HEK293 (cell line): ENCODE data around the gene SERINC4.

Experiments used
- CTCF ChIA-PET: fragments of 350-600 bp; formaldehyde crosslinking; extraction: SDS; loops from one replicate; lab custom pipeline; 2021; ENCODE audit warnings: antibody characterized with exemption; lab: Yijun Ruan, JAX
- POLR2A ChIA-PET: fragments of 300-600 bp; formaldehyde crosslinking; extraction: SDS; loops from one replicate; lab custom pipeline; 2020; ENCODE audit warnings: antibody characterized with exemption, inconsistent platforms; lab: Yijun Ruan, JAX
- H3K27ac ChIP-seq: fragments of 200-500 bp; sonication (Bioruptor generic); 2 replicates; pipeline ENCODE4 v1.5.1; 2014; ENCODE audit warnings: low read depth, low read length, control low read depth, inconsistent platforms; ENCODE audit errors: extremely low read depth
- H3K36me3 ChIP-seq, 2 experiments: fragments of 200-500 bp in 1 of 2; sonication (Bioruptor generic) in 1 of 2; 1 replicate in 1 of 2; 2 replicates in 1 of 2; pipeline ENCODE4 v1.5.1; 2014 to 2017; ENCODE audit warnings: inconsistent platforms in 2 of 2, low read length in 2 of 2; ENCODE audit not compliant: control insufficient read depth in 2 of 2, insufficient read depth in 1 of 2
- H3K4me1 ChIP-seq: fragments of 200-500 bp; sonication (Bioruptor generic); 2 replicates; pipeline ENCODE4 v1.5.1; 2014; ENCODE audit warnings: mild to moderate bottlenecking, low read length, inconsistent platforms; ENCODE audit not compliant: control insufficient read depth, insufficient read depth
- H3K4me3 ChIP-seq: 2 replicates; pipeline ENCODE4 v1.5.1; 2011; ENCODE audit warnings: low read depth, mild to moderate bottlenecking, control low read depth, low read length, moderate library complexity
- H3K9me3 ChIP-seq: fragments of 200-500 bp; sonication (Bioruptor generic); 2 replicates; pipeline ENCODE4 v1.5.1; 2014; ENCODE audit warnings: low read depth, low read length, inconsistent platforms; ENCODE audit not compliant: control insufficient read depth, insufficient read depth
- KLF9 ChIP-seq: fragments of 450-650 bp; formaldehyde crosslinking; IDR thresholded peaks from 2 replicates; pipeline ENCODE4 v1.5.1; 2016; ENCODE audit warnings: missing biosample characterization, missing genetic modification characterization, low read depth
- SETDB1 ChIP-seq: IDR thresholded peaks from one replicate; pipeline ENCODE4 v1.6.1; 2017; ENCODE audit warnings: mild to moderate bottlenecking, low read length, moderate library complexity, mixed read lengths; ENCODE audit not compliant: insufficient read length
- SP3 ChIP-seq: fragments of 450-650 bp; formaldehyde crosslinking; IDR thresholded peaks from 2 replicates; pipeline ENCODE4 v1.5.1; 2016; ENCODE audit warnings: missing biosample characterization, missing genetic modification characterization
- ZBTB1 ChIP-seq: fragments of 450-650 bp; formaldehyde crosslinking; IDR thresholded peaks from 2 replicates; pipeline ENCODE4 v1.5.1; 2016; ENCODE audit warnings: missing biosample characterization, missing genetic modification characterization
- ZBTB20 ChIP-seq: fragments of 450-650 bp; formaldehyde crosslinking; IDR thresholded peaks from 2 replicates; pipeline ENCODE4 v1.5.1; 2016; ENCODE audit warnings: missing biosample characterization, missing genetic modification characterization
- ZBTB48 ChIP-seq: fragments of 450-650 bp; formaldehyde crosslinking; IDR thresholded peaks from 2 replicates; pipeline ENCODE4 v1.5.1; 2016; ENCODE audit warnings: missing biosample characterization, missing genetic modification characterization
- ZEB2 ChIP-seq: fragments of 450-650 bp; formaldehyde crosslinking; IDR thresholded peaks from 2 replicates; pipeline ENCODE4 v1.5.1; 2016; ENCODE audit warnings: missing biosample characterization, missing genetic modification characterization
- ZNF10 ChIP-seq: fragments of 450-650 bp; formaldehyde crosslinking; IDR thresholded peaks from 2 replicates; pipeline ENCODE4 v1.5.1; 2017; ENCODE audit warnings: missing biosample characterization, missing genetic modification characterization
- ZNF138 ChIP-seq: fragments of 450-650 bp; formaldehyde crosslinking; IDR thresholded peaks from 2 replicates; pipeline ENCODE4 v1.5.1; 2016; ENCODE audit warnings: missing biosample characterization, missing genetic modification characterization, borderline replicate concordance
- ZNF140 ChIP-seq: fragments of 450-650 bp; formaldehyde crosslinking; IDR thresholded peaks from 2 replicates; pipeline ENCODE4 v1.5.1; 2016; ENCODE audit warnings: missing biosample characterization, missing genetic modification characterization
- ZNF175 ChIP-seq: fragments of 450-650 bp; formaldehyde crosslinking; IDR thresholded peaks from 2 replicates; pipeline ENCODE4 v1.5.1; 2016; ENCODE audit warnings: missing biosample characterization, missing genetic modification characterization
- ZNF350 ChIP-seq: fragments of 450-650 bp; formaldehyde crosslinking; IDR thresholded peaks from 2 replicates; pipeline ENCODE4 v1.5.0; 2017; ENCODE audit warnings: missing biosample characterization, mild to moderate bottlenecking, missing genetic modification characterization
- ZNF521 ChIP-seq: fragments of 450-650 bp; formaldehyde crosslinking; IDR thresholded peaks from 2 replicates; pipeline ENCODE4 v1.5.1; 2017; ENCODE audit warnings: missing biosample characterization, mild to moderate bottlenecking, missing genetic modification characterization
- ZNF529 ChIP-seq: fragments of 450-650 bp; formaldehyde crosslinking; IDR thresholded peaks from 2 replicates; pipeline ENCODE4 v1.5.1; 2017; ENCODE audit warnings: missing genetic modification characterization, missing biosample characterization; ENCODE audit not compliant: insufficient replicate concordance
- ZNF585B ChIP-seq: fragments of 450-650 bp; formaldehyde crosslinking; IDR thresholded peaks from 2 replicates; pipeline ENCODE4 v1.5.1; 2016; ENCODE audit warnings: missing biosample characterization, missing genetic modification characterization
- ZNF776 ChIP-seq: fragments of 450-650 bp; formaldehyde crosslinking; IDR thresholded peaks from 2 replicates; pipeline ENCODE4 v1.5.0; 2017; ENCODE audit warnings: missing biosample characterization, missing genetic modification characterization, borderline replicate concordance
- ZNF785 ChIP-seq: fragments of 450-650 bp; formaldehyde crosslinking; IDR thresholded peaks from 2 replicates; pipeline ENCODE4 v1.5.1; 2016; ENCODE audit warnings: missing biosample characterization, missing genetic modification characterization
- ZNF791 ChIP-seq: fragments of 450-650 bp; formaldehyde crosslinking; IDR thresholded peaks from 2 replicates; pipeline ENCODE4 v1.5.1; 2016; ENCODE audit warnings: missing biosample characterization, missing genetic modification characterization
- ZNF792 ChIP-seq: fragments of 450-650 bp; formaldehyde crosslinking; IDR thresholded peaks from 2 replicates; pipeline ENCODE4 v1.5.1; 2016; ENCODE audit warnings: missing biosample characterization, missing genetic modification characterization
- ZXDB ChIP-seq: fragments of 450-650 bp; formaldehyde crosslinking; IDR thresholded peaks from 2 replicates; pipeline ENCODE4 v1.5.1; 2016; ENCODE audit warnings: missing biosample characterization, missing genetic modification characterization
- TF ChIP-seq, protein P1 (sequence below): fragments of 450-650 bp; formaldehyde crosslinking; IDR thresholded peaks from 2 replicates; pipeline ENCODE4 v1.5.1; 2016; ENCODE audit warnings: missing biosample characterization, missing genetic modification characterization
- TF ChIP-seq, protein P2 (sequence below): fragments of 450-650 bp; formaldehyde crosslinking; IDR thresholded peaks from 2 replicates; pipeline ENCODE4 v1.5.1; 2016; ENCODE audit warnings: missing biosample characterization, missing genetic modification characterization
- TF ChIP-seq, protein P3 (sequence below): fragments of 450-650 bp; IDR thresholded peaks from 2 replicates; pipeline ENCODE4 v1.5.1; 2018; ENCODE audit warnings: missing biosample characterization, missing genetic modification characterization
- TF ChIP-seq, protein P4 (sequence below): fragments of 450-650 bp; formaldehyde crosslinking; IDR thresholded peaks from 2 replicates; pipeline ENCODE4 v1.5.1; 2016; ENCODE audit warnings: missing biosample characterization, missing genetic modification characterization
- TF ChIP-seq, protein P5 (sequence below): fragments of 450-650 bp; formaldehyde crosslinking; IDR thresholded peaks from 2 replicates; pipeline ENCODE4 v1.5.1; 2016; ENCODE audit warnings: missing biosample characterization, missing genetic modification characterization
- TF ChIP-seq, protein P6 (sequence below): fragments of 450-650 bp; formaldehyde crosslinking; IDR thresholded peaks from 2 replicates; pipeline ENCODE4 v1.5.1; 2016; ENCODE audit warnings: missing biosample characterization, missing genetic modification characterization, low read depth

SERINC4 gene

DNA sequence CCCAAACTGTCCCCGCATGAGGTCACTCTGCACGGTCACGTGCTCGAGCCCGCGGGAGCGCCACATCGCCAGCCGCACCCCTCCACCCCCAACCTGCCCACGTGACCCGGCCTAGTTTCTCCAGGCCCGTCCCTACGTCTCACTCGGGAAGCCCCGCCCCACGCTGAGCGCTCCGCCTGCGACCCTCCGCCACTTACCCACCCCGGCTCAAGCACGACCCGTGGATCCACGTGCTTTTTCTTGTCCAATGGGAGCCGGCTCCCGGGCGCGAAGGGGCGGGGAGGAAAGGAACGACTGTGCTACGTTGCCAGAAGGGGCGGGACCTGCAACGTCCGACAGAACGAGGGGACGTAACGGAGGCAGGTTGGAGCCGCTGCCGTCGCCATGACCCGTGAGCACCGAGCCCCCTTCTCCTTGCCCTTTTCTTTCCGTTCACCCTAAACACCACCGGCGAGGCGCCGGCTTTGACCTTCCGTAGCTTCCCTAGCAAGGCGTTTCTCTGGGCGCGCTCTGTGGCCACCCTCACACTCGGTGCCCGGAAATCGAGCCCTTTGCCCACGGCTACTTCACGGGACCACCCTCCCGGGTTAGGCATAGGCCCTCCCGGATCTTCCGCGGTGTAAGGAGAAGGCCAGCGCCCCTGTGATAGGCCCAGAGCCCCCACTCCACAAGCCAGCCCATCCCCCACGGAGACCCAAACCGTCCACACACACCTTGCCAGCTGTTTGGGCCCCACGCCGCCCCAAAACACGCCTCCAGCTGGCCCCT, 7.8 kb downstream of the SERINC4 start, which contains the start of gene SERF2:
SERF2 (plus strand) TSS at position 328 of the 768 bp plus-strand sequence; CDS start at position 385, 57 bp downstream.
- POLR2A ChIA-PET, result interaction anchor here (0.7 to 2.0 kb wide), 2 partner anchors 15 to 33 kb away, joined by 3 to 12 read pairs; partner anchors contain the start of gene MFAP1
- Histone ChIP-seq H3K9me3 (no peaks in the 10 kb centered on the region), H3K36me3 (peaks cover 0 to 43% of the 10 kb centered on the region in 2 experiments; a peak in 1 of 3 replicates), H3K4me1 (no peaks in the 10 kb centered on the region), H3K4me3 (peak within 1 kb of the TSS; percentile 97), H3K27ac (peak within 1 kb of the TSS; percentile 60; the same call in 1 of the 2 replicates)
- CTCF ChIA-PET, result interaction anchor here (0.5 to 1.4 kb wide), 3 partner anchors 15 to 486 kb away, joined by 3 to 4 read pairs (median 4); partner anchors contain the start of gene ELL3
- TF ChIP-seq, protein P1, sequence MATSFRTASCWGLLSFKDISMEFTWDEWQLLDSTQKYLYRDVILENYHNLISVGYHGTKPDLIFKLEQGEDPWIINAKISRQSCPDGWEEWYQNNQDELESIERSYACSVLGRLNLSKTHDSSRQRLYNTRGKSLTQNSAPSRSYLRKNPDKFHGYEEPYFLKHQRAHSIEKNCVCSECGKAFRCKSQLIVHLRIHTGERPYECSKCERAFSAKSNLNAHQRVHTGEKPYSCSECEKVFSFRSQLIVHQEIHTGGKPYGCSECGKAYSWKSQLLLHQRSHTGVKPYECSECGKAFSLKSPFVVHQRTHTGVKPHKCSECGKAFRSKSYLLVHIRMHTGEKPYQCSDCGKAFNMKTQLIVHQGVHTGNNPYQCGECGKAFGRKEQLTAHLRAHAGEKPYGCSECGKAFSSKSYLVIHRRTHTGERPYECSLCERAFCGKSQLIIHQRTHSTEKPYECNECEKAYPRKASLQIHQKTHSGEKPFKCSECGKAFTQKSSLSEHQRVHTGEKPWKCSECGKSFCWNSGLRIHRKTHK (tag by site-specific recombination), result no peak
- TF ChIP-seq ZXDB (tag by site-specific recombination) (peak; percentile 72), ZEB2 (tag by site-specific recombination) (peak; percentile 64), SP3 (peak; percentile 80), ZNF585B (no peak), ZNF776 (tag by site-specific recombination) (no peak), ZNF350 (tag by site-specific recombination) (no peak), ZNF138 (tag by site-specific recombination) (no peak), ZBTB48 (tag by site-specific recombination) (peak; percentile 53), ZBTB20 (tag by site-specific recombination) (no peak), SETDB1 (no peak), ZNF521 (tag by site-specific recombination) (no peak), KLF9 (tag by site-specific recombination) (peak; percentile 66), ZNF175 (tag by site-specific recombination) (no peak), ZBTB1 (tag by site-specific recombination) (no peak), ZNF792 (tag by site-specific recombination) (no peak), ZNF785 (no peak), ZNF529 (tag by site-specific recombination) (no peak), ZNF140 (no peak), ZNF10 (tag by site-specific recombination) (no peak), ZNF791 (no peak)
- TF ChIP-seq, protein P2, sequence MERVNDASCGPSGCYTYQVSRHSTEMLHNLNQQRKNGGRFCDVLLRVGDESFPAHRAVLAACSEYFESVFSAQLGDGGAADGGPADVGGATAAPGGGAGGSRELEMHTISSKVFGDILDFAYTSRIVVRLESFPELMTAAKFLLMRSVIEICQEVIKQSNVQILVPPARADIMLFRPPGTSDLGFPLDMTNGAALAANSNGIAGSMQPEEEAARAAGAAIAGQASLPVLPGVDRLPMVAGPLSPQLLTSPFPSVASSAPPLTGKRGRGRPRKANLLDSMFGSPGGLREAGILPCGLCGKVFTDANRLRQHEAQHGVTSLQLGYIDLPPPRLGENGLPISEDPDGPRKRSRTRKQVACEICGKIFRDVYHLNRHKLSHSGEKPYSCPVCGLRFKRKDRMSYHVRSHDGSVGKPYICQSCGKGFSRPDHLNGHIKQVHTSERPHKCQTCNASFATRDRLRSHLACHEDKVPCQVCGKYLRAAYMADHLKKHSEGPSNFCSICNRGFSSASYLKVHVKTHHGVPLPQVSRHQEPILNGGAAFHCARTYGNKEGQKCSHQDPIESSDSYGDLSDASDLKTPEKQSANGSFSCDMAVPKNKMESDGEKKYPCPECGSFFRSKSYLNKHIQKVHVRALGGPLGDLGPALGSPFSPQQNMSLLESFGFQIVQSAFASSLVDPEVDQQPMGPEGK, result peak; percentile 90
- TF ChIP-seq, protein P3, sequence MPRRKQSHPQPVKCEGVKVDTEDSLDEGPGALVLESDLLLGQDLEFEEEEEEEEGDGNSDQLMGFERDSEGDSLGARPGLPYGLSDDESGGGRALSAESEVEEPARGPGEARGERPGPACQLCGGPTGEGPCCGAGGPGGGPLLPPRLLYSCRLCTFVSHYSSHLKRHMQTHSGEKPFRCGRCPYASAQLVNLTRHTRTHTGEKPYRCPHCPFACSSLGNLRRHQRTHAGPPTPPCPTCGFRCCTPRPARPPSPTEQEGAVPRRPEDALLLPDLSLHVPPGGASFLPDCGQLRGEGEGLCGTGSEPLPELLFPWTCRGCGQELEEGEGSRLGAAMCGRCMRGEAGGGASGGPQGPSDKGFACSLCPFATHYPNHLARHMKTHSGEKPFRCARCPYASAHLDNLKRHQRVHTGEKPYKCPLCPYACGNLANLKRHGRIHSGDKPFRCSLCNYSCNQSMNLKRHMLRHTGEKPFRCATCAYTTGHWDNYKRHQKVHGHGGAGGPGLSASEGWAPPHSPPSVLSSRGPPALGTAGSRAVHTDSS, result no peak
- TF ChIP-seq, protein P4, sequence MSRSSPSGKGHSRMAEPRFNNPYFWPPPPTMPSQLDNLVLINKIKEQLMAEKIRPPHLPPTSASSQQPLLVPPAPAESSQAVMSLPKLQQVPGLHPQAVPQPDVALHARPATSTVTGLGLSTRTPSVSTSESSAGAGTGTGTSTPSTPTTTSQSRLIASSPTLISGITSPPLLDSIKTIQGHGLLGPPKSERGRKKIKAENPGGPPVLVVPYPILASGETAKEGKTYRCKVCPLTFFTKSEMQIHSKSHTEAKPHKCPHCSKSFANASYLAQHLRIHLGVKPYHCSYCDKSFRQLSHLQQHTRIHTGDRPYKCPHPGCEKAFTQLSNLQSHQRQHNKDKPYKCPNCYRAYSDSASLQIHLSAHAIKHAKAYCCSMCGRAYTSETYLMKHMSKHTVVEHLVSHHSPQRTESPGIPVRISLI (tag by site-specific recombination), result no peak
- TF ChIP-seq, protein P5, sequence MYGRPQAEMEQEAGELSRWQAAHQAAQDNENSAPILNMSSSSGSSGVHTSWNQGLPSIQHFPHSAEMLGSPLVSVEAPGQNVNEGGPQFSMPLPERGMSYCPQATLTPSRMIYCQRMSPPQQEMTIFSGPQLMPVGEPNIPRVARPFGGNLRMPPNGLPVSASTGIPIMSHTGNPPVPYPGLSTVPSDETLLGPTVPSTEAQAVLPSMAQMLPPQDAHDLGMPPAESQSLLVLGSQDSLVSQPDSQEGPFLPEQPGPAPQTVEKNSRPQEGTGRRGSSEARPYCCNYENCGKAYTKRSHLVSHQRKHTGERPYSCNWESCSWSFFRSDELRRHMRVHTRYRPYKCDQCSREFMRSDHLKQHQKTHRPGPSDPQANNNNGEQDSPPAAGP (tag by site-specific recombination), result 0 out of 2 replicates have a peak, but pooled peaks have one; percentile 19
- TF ChIP-seq, protein P6, sequence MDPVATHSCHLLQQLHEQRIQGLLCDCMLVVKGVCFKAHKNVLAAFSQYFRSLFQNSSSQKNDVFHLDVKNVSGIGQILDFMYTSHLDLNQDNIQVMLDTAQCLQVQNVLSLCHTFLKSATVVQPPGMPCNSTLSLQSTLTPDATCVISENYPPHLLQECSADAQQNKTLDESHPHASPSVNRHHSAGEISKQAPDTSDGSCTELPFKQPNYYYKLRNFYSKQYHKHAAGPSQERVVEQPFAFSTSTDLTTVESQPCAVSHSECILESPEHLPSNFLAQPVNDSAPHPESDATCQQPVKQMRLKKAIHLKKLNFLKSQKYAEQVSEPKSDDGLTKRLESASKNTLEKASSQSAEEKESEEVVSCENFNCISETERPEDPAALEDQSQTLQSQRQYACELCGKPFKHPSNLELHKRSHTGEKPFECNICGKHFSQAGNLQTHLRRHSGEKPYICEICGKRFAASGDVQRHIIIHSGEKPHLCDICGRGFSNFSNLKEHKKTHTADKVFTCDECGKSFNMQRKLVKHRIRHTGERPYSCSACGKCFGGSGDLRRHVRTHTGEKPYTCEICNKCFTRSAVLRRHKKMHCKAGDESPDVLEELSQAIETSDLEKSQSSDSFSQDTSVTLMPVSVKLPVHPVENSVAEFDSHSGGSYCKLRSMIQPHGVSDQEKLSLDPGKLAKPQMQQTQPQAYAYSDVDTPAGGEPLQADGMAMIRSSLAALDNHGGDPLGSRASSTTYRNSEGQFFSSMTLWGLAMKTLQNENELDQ (tag by site-specific recombination), result no peak
